CD14-positive monocyte (primary cell): ENCODE results near the gene DTNBP1. TPM values are rescaled to one million over a fixed set of nuclear protein-coding genes. Genes with fewer than 3 reads are reported as not detected.

ENCODE experiments used
- DNase-seq, 3 donors: peaks; one replicate each; pipeline ENCODE4 v3.0.0-alpha.2; 2011 to 2022
- H2AFZ ChIP-seq: 2 replicates; pipeline ENCODE4 v1.6.0; 2012; ENCODE audit warnings: mild to moderate bottlenecking, low read depth, low read length, inconsistent platforms; ENCODE audit not compliant: insufficient read depth, poor library complexity, severe bottlenecking
- H3K27ac ChIP-seq, 2 donors: 1 replicate in 1 of 2; 2 replicates in 1 of 2; pipeline ENCODE4 v1.5.1; 2012 to 2013; ENCODE audit warnings: low read length in 2 of 2, control low read depth in 1 of 2, inconsistent platforms in 1 of 2, low read depth in 1 of 2, mild to moderate bottlenecking in 1 of 2
- H3K27me3 ChIP-seq, 2 donors: one replicate each; pipeline versions ENCODE4 v1.6.0 to v1.6.1; 2011 to 2013; ENCODE audit warnings: low read length in 2 of 2; ENCODE audit not compliant: control insufficient read depth in 2 of 2, insufficient read depth in 2 of 2
- H3K36me3 ChIP-seq, 2 donors: replicated peaks in 1 of 2; 1 replicate in 1 of 2; 2 replicates in 1 of 2; pipeline versions ENCODE4 v1.5.1 to v1.6.1; 2012 to 2013; ENCODE audit warnings: low read length in 2 of 2, control low read depth in 1 of 2, inconsistent platforms in 1 of 2, mild to moderate bottlenecking in 1 of 2; ENCODE audit not compliant: insufficient read depth in 2 of 2, control insufficient read depth in 1 of 2
- H3K4me1 ChIP-seq, 2 donors: 1 replicate in 1 of 2; 2 replicates in 1 of 2; pipeline versions ENCODE4 v1.5.1 to v1.6.1; 2012 to 2013; ENCODE audit warnings: low read length in 2 of 2, control low read depth in 1 of 2, inconsistent platforms in 1 of 2, mild to moderate bottlenecking in 1 of 2, moderate library complexity in 1 of 2; ENCODE audit not compliant: insufficient read depth in 2 of 2, control insufficient read depth in 1 of 2
- H3K4me2 ChIP-seq: replicated peaks from 2 replicates; pipeline ENCODE3; 2012; ENCODE audit warnings: low read length, moderate library complexity, mild to moderate bottlenecking; ENCODE audit not compliant: poor library complexity, severe bottlenecking; ENCODE audit errors: extremely low read depth
- H3K4me3 ChIP-seq, 3 experiments: fragments of 200-600 bp in 1 of 3; sonication (generic) in 1 of 3; replicated peaks in 1 of 3; 1 replicate in 2 of 3; 2 replicates in 1 of 3; pipeline ENCODE4 v1.5.1; 2011 to 2013; ENCODE audit warnings: low read length in 3 of 3, mild to moderate bottlenecking in 3 of 3, control low read depth in 2 of 3, low read depth in 2 of 3, inconsistent platforms in 1 of 3, moderate library complexity in 1 of 3
- H3K79me2 ChIP-seq: 2 replicates; pipeline ENCODE4 v1.6.0; 2012; ENCODE audit warnings: mild to moderate bottlenecking, control low read depth, inconsistent platforms, low read length, moderate library complexity; ENCODE audit not compliant: insufficient read depth
- H3K9ac ChIP-seq: 2 replicates; pipeline ENCODE4 v1.6.0; 2017; ENCODE audit warnings: low read length, mild to moderate bottlenecking; ENCODE audit not compliant: insufficient read depth, poor library complexity, severe bottlenecking
- H3K9me3 ChIP-seq, 2 donors: replicated peaks in 1 of 2; 1 replicate in 1 of 2; 2 replicates in 1 of 2; pipeline versions ENCODE4 v1.5.1 to v1.6.1; 2012 to 2013; ENCODE audit warnings: low read length in 2 of 2, control low read depth in 1 of 2; ENCODE audit not compliant: control insufficient read depth in 1 of 2, insufficient read depth in 1 of 2
- H4K20me1 ChIP-seq: 2 replicates; pipeline ENCODE4 v1.6.0; 2012; ENCODE audit warnings: mild to moderate bottlenecking, low read length, control low read depth, moderate library complexity; ENCODE audit not compliant: insufficient read depth
- H3K27ac Mint-ChIP-seq, 7 donors: one replicate each; pipeline ENCODE4 v1.8.0; 2020; ENCODE audit warnings: mild to moderate bottlenecking in 7 of 7, mixed read lengths in 7 of 7, moderate library complexity in 6 of 7, inconsistent platforms in 2 of 7
- H3K27me3 Mint-ChIP-seq, 3 donors: one replicate each; pipeline ENCODE4 v1.8.0; 2021 to 2022; ENCODE audit warnings: low read depth in 3 of 3, mild to moderate bottlenecking in 3 of 3, mixed read lengths in 3 of 3, moderate library complexity in 3 of 3, inconsistent platforms in 1 of 3
- H3K36me3 Mint-ChIP-seq, 2 donors: one replicate each; pipeline ENCODE4 v1.8.0; 2020; ENCODE audit warnings: mixed read lengths in 2 of 2, inconsistent platforms in 1 of 2, mild to moderate bottlenecking in 1 of 2
- H3K4me1 Mint-ChIP-seq: one replicate; pipeline ENCODE4 v1.8.0; 2020; ENCODE audit warnings: mild to moderate bottlenecking, mixed read lengths
- H3K4me3 Mint-ChIP-seq, 2 donors: one replicate each; pipeline ENCODE4 v1.8.0; 2020; ENCODE audit warnings: mild to moderate bottlenecking in 2 of 2, mixed read lengths in 2 of 2, moderate library complexity in 1 of 2
- H3K9me3 Mint-ChIP-seq, 7 donors: one replicate each; pipeline ENCODE4 v1.8.0; 2020 to 2022; ENCODE audit warnings: mixed read lengths in 7 of 7, mild to moderate bottlenecking in 6 of 7, moderate library complexity in 6 of 7, inconsistent platforms in 2 of 7
- WGBS: methylation state at CpG from one replicate; pipeline ENCODE4 v1.1.5; 2013; ENCODE audit warnings: missing lambda C conversion rate; ENCODE audit not compliant: insufficient coverage; 5-methylcytosine and 5-hydroxymethylcytosine counted together
- intact Hi-C, 2 donors: fragments of 100-400 bp; cut with micrococcal nuclease; formaldehyde crosslinking; loops; one replicate each; pipeline versions ENCODE4 v1.15.0 to v1.15.1; 2023
- polyA plus RNA-seq, 3 donors: library from polyadenylated mRNA; depleted of rRNA in 1 of 3; unstranded in 2 of 3; stranded (reverse) in 1 of 3; fragments of 300-500 nt in 2 of 3; fragments of >200 nt in 1 of 3; fragmentation: Illumina TruSeq in 2 of 3; gene quantifications; 1 replicate in 2 of 3; 2 replicates in 1 of 3; pipeline ENCODE4 v1.2.3, GENCODE V29; 2012 to 2021
- TF ChIP-seq, protein P1 (sequence below): fragments of 200-600 bp; IDR thresholded peaks from one replicate; pipeline ENCODE4 v1.8.0; 2022; ENCODE audit warnings: antibody characterized with exemption, mild to moderate bottlenecking

The DTNBP1 gene
- polyA plus RNA-seq, 3 donors: 19.7 to 26.9 (median 20.5) TPM

- TF ChIP-seq, protein P1, sequence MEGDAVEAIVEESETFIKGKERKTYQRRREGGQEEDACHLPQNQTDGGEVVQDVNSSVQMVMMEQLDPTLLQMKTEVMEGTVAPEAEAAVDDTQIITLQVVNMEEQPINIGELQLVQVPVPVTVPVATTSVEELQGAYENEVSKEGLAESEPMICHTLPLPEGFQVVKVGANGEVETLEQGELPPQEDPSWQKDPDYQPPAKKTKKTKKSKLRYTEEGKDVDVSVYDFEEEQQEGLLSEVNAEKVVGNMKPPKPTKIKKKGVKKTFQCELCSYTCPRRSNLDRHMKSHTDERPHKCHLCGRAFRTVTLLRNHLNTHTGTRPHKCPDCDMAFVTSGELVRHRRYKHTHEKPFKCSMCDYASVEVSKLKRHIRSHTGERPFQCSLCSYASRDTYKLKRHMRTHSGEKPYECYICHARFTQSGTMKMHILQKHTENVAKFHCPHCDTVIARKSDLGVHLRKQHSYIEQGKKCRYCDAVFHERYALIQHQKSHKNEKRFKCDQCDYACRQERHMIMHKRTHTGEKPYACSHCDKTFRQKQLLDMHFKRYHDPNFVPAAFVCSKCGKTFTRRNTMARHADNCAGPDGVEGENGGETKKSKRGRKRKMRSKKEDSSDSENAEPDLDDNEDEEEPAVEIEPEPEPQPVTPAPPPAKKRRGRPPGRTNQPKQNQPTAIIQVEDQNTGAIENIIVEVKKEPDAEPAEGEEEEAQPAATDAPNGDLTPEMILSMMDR: no peak
Measured at GRCh38 chr6:15572296-15573016, 90.4 kb downstream of the DTNBP1 start.

GRCh38 chr6:15570171-15570570 is 92.7 kb downstream of the DTNBP1 start:
- no peak overlapping the region for H3K4me2 ChIP-seq
- H3K4me3 Mint-ChIP-seq: no peak overlapping the region
- H3K79me2 ChIP-seq: peaks cover 20% of the 10 kb centered on the region
- H4K20me1 ChIP-seq: peaks cover 9% of the 10 kb centered on the region
- peaks cover 0 to 2% (median 0%) of the 10 kb centered on the region in 7 donors for H3K9me3 Mint-ChIP-seq
- H3K27me3 Mint-ChIP-seq: peaks cover 0 to 4% (median 2%) of the 10 kb centered on the region in 3 donors
- no peak overlapping the region for H3K4me3 ChIP-seq
- TF ChIP-seq, protein P1: no peak
- no peaks in the 10 kb centered on the region for H3K27me3 ChIP-seq
- H3K27ac ChIP-seq: no peak overlapping the region
- 100% methylated on average over 2 of the region's 2 CpGs for WGBS
- H3K9ac ChIP-seq: no peak overlapping the region
- H2AFZ ChIP-seq: no peak overlapping the region
- peaks cover 0 to 15% of the 10 kb centered on the region in 2 donors for H3K36me3 ChIP-seq
- DNase-seq: no peak
- peaks cover 12% of the 10 kb centered on the region in 2 donors for H3K36me3 Mint-ChIP-seq
- H3K4me1 Mint-ChIP-seq: peaks cover under 1% of the 10 kb centered on the region
- H3K27ac Mint-ChIP-seq: no peak overlapping the region
- intact Hi-C loops: no loop called here
- no peaks in the 10 kb centered on the region for H3K9me3 ChIP-seq
- no peaks in the 10 kb centered on the region for H3K4me1 ChIP-seq

More at GRCh38 chr6:15572296-15573016, 90.4 kb downstream of the DTNBP1 start:
- Mint-ChIP-seq H3K4me1 (peaks cover 13% of the 10 kb centered on the region), H3K36me3 (peaks cover 12% of the 10 kb centered on the region in 2 donors), H3K4me3 (no peak overlapping the region), H3K27ac (no peak overlapping the region), H3K27me3 (peaks cover 0 to 4% (median 2%) of the 10 kb centered on the region in 3 donors), H3K9me3 (peaks cover 0 to 2% (median 0%) of the 10 kb centered on the region in 7 donors)
- no peak overlapping the region for H3K27ac ChIP-seq
- WGBS: 100% methylated on average over 1 of the region's 5 CpGs
- no peak overlapping the region for H3K4me3 ChIP-seq
- H3K79me2 ChIP-seq: peaks cover 15% of the 10 kb centered on the region
- H3K9me3 ChIP-seq: no peaks in the 10 kb centered on the region
- no peak overlapping the region for H3K4me2 ChIP-seq
- no peak overlapping the region for H2AFZ ChIP-seq
- H3K4me1 ChIP-seq: peaks cover 6 to 7% of the 10 kb centered on the region in 2 donors
- DNase-seq: no peak
- peaks cover 0 to 15% of the 10 kb centered on the region in 2 donors for H3K36me3 ChIP-seq
- intact Hi-C loops: no loop called here
- peaks cover 8% of the 10 kb centered on the region for H4K20me1 ChIP-seq
- H3K9ac ChIP-seq: no peak overlapping the region
- H3K27me3 ChIP-seq: no peaks in the 10 kb centered on the region
